Breast epithelium (tissue), 3 donors: ENCODE measurements around the gene LSS.

Experiments
- POLR2AphosphoS5 ChIP-seq, 3 donors: sonication (generic); formaldehyde crosslinking; IDR thresholded peaks; one replicate each; pipeline ENCODE4 v1.6.1; 2017; ENCODE audit warnings: antibody characterized with exemption in 3 of 3
- TF ChIP-seq, protein P1 (sequence below), 3 donors: fragments of 450-650 bp; IDR thresholded peaks; one replicate each; pipeline ENCODE4 v1.5.1; 2016 to 2017; ENCODE audit warnings: antibody characterized with exemption in 3 of 3, mild to moderate bottlenecking in 3 of 3, moderate library complexity in 3 of 3

DNA sequence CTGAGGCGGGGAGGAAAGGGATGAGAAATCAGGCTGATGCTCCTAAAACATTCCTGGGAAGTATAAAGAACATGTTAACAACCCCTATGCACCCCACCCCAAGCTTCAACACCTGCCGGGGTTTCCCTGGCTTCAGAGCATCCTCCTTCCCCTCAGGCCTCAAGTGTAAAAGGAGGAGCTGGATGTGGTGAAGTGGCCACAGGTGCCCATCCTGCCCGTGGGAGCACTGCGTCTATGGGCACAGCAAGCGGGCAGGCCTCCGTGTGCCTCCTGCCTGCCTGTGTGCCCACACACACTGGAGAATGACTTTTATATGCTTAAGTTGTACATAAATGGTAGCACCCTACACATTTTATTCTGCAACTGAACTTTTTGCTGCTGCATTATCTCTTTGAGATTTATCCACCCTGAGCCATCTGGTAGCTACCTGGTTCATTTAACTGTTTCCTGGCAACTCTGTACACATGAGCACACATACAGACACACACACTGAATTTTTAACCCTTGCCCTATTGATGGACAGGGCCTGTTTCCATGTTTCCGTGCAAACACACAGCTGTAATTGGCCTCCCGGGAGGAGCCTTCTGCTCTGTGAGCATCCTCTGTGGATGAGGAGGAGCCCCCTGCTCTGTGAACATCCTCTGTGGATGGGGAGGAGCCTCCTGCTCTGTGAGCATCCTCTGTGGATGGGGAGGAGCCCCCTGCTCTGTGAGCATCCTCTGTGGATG lies 59.8 kb downstream of the LSS start:
- TF ChIP-seq POLR2AphosphoS5 (IDR thresholded peaks at IDR 0.05): no peak
- TF ChIP-seq, protein P1, sequence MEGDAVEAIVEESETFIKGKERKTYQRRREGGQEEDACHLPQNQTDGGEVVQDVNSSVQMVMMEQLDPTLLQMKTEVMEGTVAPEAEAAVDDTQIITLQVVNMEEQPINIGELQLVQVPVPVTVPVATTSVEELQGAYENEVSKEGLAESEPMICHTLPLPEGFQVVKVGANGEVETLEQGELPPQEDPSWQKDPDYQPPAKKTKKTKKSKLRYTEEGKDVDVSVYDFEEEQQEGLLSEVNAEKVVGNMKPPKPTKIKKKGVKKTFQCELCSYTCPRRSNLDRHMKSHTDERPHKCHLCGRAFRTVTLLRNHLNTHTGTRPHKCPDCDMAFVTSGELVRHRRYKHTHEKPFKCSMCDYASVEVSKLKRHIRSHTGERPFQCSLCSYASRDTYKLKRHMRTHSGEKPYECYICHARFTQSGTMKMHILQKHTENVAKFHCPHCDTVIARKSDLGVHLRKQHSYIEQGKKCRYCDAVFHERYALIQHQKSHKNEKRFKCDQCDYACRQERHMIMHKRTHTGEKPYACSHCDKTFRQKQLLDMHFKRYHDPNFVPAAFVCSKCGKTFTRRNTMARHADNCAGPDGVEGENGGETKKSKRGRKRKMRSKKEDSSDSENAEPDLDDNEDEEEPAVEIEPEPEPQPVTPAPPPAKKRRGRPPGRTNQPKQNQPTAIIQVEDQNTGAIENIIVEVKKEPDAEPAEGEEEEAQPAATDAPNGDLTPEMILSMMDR (IDR thresholded peaks at IDR 0.05): no peak
